ENCODE results near the gene PEAR1.

The PEAR1 gene

GRCh38 chr1:156866249-156866909, 27.1 kb upstream of the PEAR1 start:
- H3K36me3 Mint-ChIP-seq, result no peaks in the 10 kb centered on the region
- H3K4me1 Mint-ChIP-seq, result peaks cover 13% of the 10 kb centered on the region
- no peak overlapping the region for H3K4me3 Mint-ChIP-seq
- H3K27ac Mint-ChIP-seq, result no peak overlapping the region
- H3K27me3 Mint-ChIP-seq, result peaks cover 86% of the 10 kb centered on the region
- ATAC-seq, result peak; percentile 3
- H3K9me3 Mint-ChIP-seq, result no peaks in the 10 kb centered on the region

- Mint-ChIP-seq H3K9me3 (no peaks in the 10 kb centered on the region), H3K27me3 (peaks cover 80% of the 10 kb centered on the region), H3K27ac (no peak overlapping the region), H3K4me3 (no peak overlapping the region), H3K36me3 (no peaks in the 10 kb centered on the region), H3K4me1 (peaks cover 9% of the 10 kb centered on the region)
- ATAC-seq, result no peak
Measured at GRCh38 chr1:156868341-156868740, 25.2 kb upstream of the PEAR1 start.

- Mint-ChIP-seq H3K27ac (no peak overlapping the region), H3K4me3 (no peak overlapping the region), H3K4me1 (peaks cover 7% of the 10 kb centered on the region), H3K27me3 (peaks cover 80% of the 10 kb centered on the region), H3K9me3 (no peaks in the 10 kb centered on the region), H3K36me3 (no peaks in the 10 kb centered on the region)
- ATAC-seq, result no peak
Measured at GRCh38 chr1:156869455-156869854, 24.1 kb upstream of the PEAR1 start.

- no peaks in the 10 kb centered on the region for H3K9me3 Mint-ChIP-seq
- H3K36me3 Mint-ChIP-seq, result no peaks in the 10 kb centered on the region
- no peak overlapping the region for H3K4me3 Mint-ChIP-seq
- no peaks in the 10 kb centered on the region for H3K4me1 Mint-ChIP-seq
- H3K27ac Mint-ChIP-seq, result no peak overlapping the region
- no peak for ATAC-seq
- H3K27me3 Mint-ChIP-seq, result peaks cover 77% of the 10 kb centered on the region
Measured at GRCh38 chr1:156873659-156874058, 19.9 kb upstream of the PEAR1 start.

- H3K27me3 Mint-ChIP-seq, result peaks cover 77% of the 10 kb centered on the region
- no peaks in the 10 kb centered on the region for H3K36me3 Mint-ChIP-seq
- no peak overlapping the region for H3K27ac Mint-ChIP-seq
- no peak overlapping the region for H3K4me3 Mint-ChIP-seq
- H3K9me3 Mint-ChIP-seq, result no peaks in the 10 kb centered on the region
- ATAC-seq, result no peak
- no peaks in the 10 kb centered on the region for H3K4me1 Mint-ChIP-seq
Measured at GRCh38 chr1:156874142-156874541, 19.4 kb upstream of the PEAR1 start.

GRCh38 chr1:156874572-156875340, 18.8 kb upstream of the PEAR1 start:
- H3K27ac Mint-ChIP-seq, result no peak overlapping the region

GRCh38 chr1:156875341-156875615, 18.2 kb upstream of the PEAR1 start:
- no peak overlapping the region for H3K4me3 Mint-ChIP-seq
- H3K27ac Mint-ChIP-seq, result no peak overlapping the region
- no peaks in the 10 kb centered on the region for H3K9me3 Mint-ChIP-seq
- no peaks in the 10 kb centered on the region for H3K4me1 Mint-ChIP-seq
- ATAC-seq, result no peak
- H3K36me3 Mint-ChIP-seq, result no peaks in the 10 kb centered on the region
- peaks cover 75% of the 10 kb centered on the region for H3K27me3 Mint-ChIP-seq

More at GRCh38 chr1:156874572-156875340, 18.8 kb upstream of the PEAR1 start:
- no peak overlapping the region for H3K4me3 Mint-ChIP-seq
- no peaks in the 10 kb centered on the region for H3K9me3 Mint-ChIP-seq
- no peaks in the 10 kb centered on the region for H3K36me3 Mint-ChIP-seq
- ATAC-seq, result no peak
- peaks cover 75% of the 10 kb centered on the region for H3K27me3 Mint-ChIP-seq
- no peaks in the 10 kb centered on the region for H3K4me1 Mint-ChIP-seq

GRCh38 chr1:156876281-156876680, 17.2 kb upstream of the PEAR1 start:
- H3K4me3 Mint-ChIP-seq, result no peak overlapping the region
- H3K27ac Mint-ChIP-seq, result no peak overlapping the region
- no peak for ATAC-seq
- H3K4me1 Mint-ChIP-seq, result no peaks in the 10 kb centered on the region
- no peaks in the 10 kb centered on the region for H3K36me3 Mint-ChIP-seq
- H3K27me3 Mint-ChIP-seq, result peaks cover 81% of the 10 kb centered on the region
- H3K9me3 Mint-ChIP-seq, result no peaks in the 10 kb centered on the region

GRCh38 chr1:156877433-156878170, 15.9 kb upstream of the PEAR1 start:
- no peak overlapping the region for H3K27ac Mint-ChIP-seq
- no peaks in the 10 kb centered on the region for H3K36me3 Mint-ChIP-seq
- H3K4me3 Mint-ChIP-seq, result no peak overlapping the region
- H3K4me1 Mint-ChIP-seq, result no peaks in the 10 kb centered on the region
- peak; percentile 22 for ATAC-seq
- H3K27me3 Mint-ChIP-seq, result peaks cover 85% of the 10 kb centered on the region
- H3K9me3 Mint-ChIP-seq, result no peaks in the 10 kb centered on the region

GRCh38 chr1:156879876-156880275, 13.6 kb upstream of the PEAR1 start:
- Mint-ChIP-seq H3K4me3 (no peak overlapping the region), H3K27ac (no peak overlapping the region), H3K36me3 (no peaks in the 10 kb centered on the region), H3K4me1 (no peaks in the 10 kb centered on the region), H3K9me3 (no peaks in the 10 kb centered on the region), H3K27me3 (peaks cover 89% of the 10 kb centered on the region)
- no peak for ATAC-seq

GRCh38 chr1:156880473-156880872, 13.0 kb upstream of the PEAR1 start:
- no peaks in the 10 kb centered on the region for H3K36me3 Mint-ChIP-seq
- H3K27me3 Mint-ChIP-seq, result peaks cover 87% of the 10 kb centered on the region
- no peaks in the 10 kb centered on the region for H3K4me1 Mint-ChIP-seq
- no peaks in the 10 kb centered on the region for H3K9me3 Mint-ChIP-seq
- no peak for ATAC-seq
- no peak overlapping the region for H3K27ac Mint-ChIP-seq
- H3K4me3 Mint-ChIP-seq, result no peak overlapping the region

- Mint-ChIP-seq H3K27me3 (peaks cover 91% of the 10 kb centered on the region), H3K27ac (no peak overlapping the region), H3K36me3 (no peaks in the 10 kb centered on the region), H3K9me3 (no peaks in the 10 kb centered on the region), H3K4me1 (no peaks in the 10 kb centered on the region), H3K4me3 (no peak overlapping the region)
- ATAC-seq, result no peak
Measured at GRCh38 chr1:156881101-156881500, 12.4 kb upstream of the PEAR1 start.

GRCh38 chr1:156881663-156882062, 11.9 kb upstream of the PEAR1 start:
- no peak for ATAC-seq
- no peak overlapping the region for H3K27ac Mint-ChIP-seq
- no peaks in the 10 kb centered on the region for H3K4me1 Mint-ChIP-seq
- no peak overlapping the region for H3K4me3 Mint-ChIP-seq
- no peaks in the 10 kb centered on the region for H3K9me3 Mint-ChIP-seq
- no peaks in the 10 kb centered on the region for H3K36me3 Mint-ChIP-seq
- H3K27me3 Mint-ChIP-seq, result peaks cover 91% of the 10 kb centered on the region

- H3K27me3 Mint-ChIP-seq, result peaks cover 94% of the 10 kb centered on the region
- ATAC-seq, result no peak
- no peaks in the 10 kb centered on the region for H3K9me3 Mint-ChIP-seq
- H3K27ac Mint-ChIP-seq, result no peak overlapping the region
- H3K36me3 Mint-ChIP-seq, result no peaks in the 10 kb centered on the region
- no peak overlapping the region for H3K4me3 Mint-ChIP-seq
- H3K4me1 Mint-ChIP-seq, result no peaks in the 10 kb centered on the region
Measured at GRCh38 chr1:156882543-156882942, 11.0 kb upstream of the PEAR1 start.

- Mint-ChIP-seq H3K27ac (no peak overlapping the region), H3K4me3 (no peak overlapping the region), H3K36me3 (no peaks in the 10 kb centered on the region), H3K9me3 (no peaks in the 10 kb centered on the region), H3K4me1 (no peaks in the 10 kb centered on the region), H3K27me3 (peaks cover 94% of the 10 kb centered on the region)
- ATAC-seq, result no peak
Measured at GRCh38 chr1:156883919-156884318, 9.6 kb upstream of the PEAR1 start.

Measured in stimulated activated memory B cell treated with anti-CD40 and anti-IgM and Interleukin-4, amounts not matched to agents 10 μg/mL and 1 μg/mL and 100 μg/mL, for 72 hours (primary cell).